ENCODE measurements around the gene S100A12. TPM values are rescaled to one million over a fixed set of nuclear protein-coding genes. Genes with fewer than 3 reads are reported as not detected.

S100A12 gene
- total RNA-seq, 6 experiments from 2014 or later = not detected

DNA sequence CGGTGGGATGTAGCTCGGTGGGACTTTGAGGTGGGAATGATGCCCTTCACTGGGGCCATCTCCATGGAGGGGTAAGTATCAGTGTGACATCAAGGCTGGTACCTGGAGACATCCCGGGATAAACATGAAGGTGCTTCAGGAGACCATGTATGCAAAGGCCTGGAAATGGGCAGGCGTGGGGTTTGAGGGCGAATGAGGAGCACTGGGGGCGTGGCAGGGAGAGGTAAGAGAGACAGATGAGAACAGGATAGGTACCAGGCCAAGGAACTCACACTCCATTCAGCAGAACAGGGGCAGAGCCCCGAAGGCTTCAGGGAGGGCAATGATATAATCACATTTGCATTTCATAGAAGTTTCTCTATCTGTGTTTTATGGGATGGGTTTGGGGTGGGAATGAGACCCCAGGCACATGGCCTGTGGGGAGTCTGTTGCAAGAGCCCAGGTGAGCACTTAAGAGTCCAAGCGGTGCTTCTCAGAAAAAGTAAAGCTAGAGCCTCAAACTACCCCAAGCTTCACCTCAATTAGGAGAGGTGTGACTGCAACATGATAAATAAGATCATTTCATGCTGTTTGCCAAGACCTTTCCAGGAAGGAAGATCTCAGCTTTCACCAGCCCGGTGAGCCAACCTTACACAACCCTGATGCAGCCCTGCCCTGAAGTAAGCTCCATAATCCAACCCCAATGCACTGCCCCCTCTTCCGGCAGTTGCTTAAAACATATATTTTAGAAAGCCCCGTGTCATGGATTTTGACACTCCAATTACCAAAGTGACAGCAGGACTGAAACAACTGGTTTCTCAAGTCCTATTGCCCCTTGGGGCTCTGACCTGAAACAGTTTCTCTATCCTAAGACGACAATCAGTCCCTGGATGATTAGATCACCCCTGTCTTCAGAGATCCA is 10.4 kb downstream of the S100A12 start:
- Mint-ChIP-seq H3K36me3 (ENCODE audit: low read depth) (no peaks in the 10 kb centered on the region), H3K27ac (no peak overlapping the region), H3K9me3 (no peaks in the 10 kb centered on the region), H3K27me3 (ENCODE audit: insufficient read depth) (peaks cover 42% of the 10 kb centered on the region), H3K4me3 (no peak overlapping the region), H3K4me1 (ENCODE audit: low read depth) (no peaks in the 10 kb centered on the region)
- TF ChIP-seq, protein P1, sequence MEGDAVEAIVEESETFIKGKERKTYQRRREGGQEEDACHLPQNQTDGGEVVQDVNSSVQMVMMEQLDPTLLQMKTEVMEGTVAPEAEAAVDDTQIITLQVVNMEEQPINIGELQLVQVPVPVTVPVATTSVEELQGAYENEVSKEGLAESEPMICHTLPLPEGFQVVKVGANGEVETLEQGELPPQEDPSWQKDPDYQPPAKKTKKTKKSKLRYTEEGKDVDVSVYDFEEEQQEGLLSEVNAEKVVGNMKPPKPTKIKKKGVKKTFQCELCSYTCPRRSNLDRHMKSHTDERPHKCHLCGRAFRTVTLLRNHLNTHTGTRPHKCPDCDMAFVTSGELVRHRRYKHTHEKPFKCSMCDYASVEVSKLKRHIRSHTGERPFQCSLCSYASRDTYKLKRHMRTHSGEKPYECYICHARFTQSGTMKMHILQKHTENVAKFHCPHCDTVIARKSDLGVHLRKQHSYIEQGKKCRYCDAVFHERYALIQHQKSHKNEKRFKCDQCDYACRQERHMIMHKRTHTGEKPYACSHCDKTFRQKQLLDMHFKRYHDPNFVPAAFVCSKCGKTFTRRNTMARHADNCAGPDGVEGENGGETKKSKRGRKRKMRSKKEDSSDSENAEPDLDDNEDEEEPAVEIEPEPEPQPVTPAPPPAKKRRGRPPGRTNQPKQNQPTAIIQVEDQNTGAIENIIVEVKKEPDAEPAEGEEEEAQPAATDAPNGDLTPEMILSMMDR (IDR thresholded peaks at IDR 0.05) = no peak
- no peak for DNase-seq

DNA sequence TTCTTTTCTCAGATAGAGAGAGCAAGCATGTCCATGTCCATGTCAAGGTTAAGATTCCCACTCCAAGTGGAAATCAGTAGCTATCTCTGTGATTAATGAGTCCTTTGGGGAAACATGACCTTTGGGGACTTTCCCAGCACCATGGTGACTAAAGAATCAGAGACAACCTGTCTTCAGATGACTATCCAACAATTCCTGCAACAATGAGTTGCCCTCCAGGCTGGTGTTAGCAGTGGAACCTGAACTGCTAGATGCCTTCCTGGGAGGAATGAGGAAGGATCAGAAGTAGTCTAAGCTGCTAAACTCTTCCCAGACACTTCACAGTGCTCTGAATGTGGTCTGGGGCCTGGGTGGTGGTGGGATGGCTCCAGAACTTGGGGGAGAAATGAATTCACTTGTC is 11.3 kb downstream of the S100A12 start:
- Mint-ChIP-seq H3K27me3 (ENCODE audit: insufficient read depth) (peaks cover 42% of the 10 kb centered on the region), H3K27ac (no peak overlapping the region)

DNA sequence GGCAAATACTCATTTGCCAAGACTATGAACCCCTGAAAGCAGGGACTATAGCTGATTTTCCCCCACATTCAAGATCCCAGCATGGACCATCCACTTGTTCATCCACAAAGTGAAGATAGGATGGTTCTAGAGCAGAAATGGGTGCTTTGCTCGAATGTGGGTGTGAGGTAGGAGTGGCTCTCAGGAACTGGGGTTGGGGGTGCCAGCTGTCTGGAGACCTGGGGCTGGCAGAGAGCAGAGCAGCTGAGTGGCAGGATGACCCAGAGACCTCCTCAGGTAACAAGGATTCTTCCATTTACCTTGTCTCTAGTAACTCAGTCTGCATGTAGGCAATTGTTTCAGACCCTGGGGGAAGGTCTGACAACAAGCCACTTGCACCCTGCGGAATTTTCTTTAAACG is 11.8 kb downstream of the S100A12 start:
- Mint-ChIP-seq H3K27ac (no peak overlapping the region), H3K36me3 (ENCODE audit: low read depth) (no peaks in the 10 kb centered on the region), H3K9me3 (no peaks in the 10 kb centered on the region), H3K4me3 (no peak overlapping the region), H3K4me1 (ENCODE audit: low read depth) (no peaks in the 10 kb centered on the region), H3K27me3 (ENCODE audit: insufficient read depth) (peaks cover 42% of the 10 kb centered on the region)
- no peak for DNase-seq
- TF ChIP-seq, protein P1 (IDR thresholded peaks at IDR 0.05) = no peak

More for the DNA sequence above, 11.3 kb downstream of the S100A12 start:
- no peaks in the 10 kb centered on the region for H3K9me3 Mint-ChIP-seq
- DNase-seq = no peak
- H3K4me3 Mint-ChIP-seq = no peak overlapping the region
- no peaks in the 10 kb centered on the region for H3K4me1 Mint-ChIP-seq (ENCODE audit: low read depth)
- no peaks in the 10 kb centered on the region for H3K36me3 Mint-ChIP-seq (ENCODE audit: low read depth)
- TF ChIP-seq, protein P1 (IDR thresholded peaks at IDR 0.05) = no peak

DNA sequence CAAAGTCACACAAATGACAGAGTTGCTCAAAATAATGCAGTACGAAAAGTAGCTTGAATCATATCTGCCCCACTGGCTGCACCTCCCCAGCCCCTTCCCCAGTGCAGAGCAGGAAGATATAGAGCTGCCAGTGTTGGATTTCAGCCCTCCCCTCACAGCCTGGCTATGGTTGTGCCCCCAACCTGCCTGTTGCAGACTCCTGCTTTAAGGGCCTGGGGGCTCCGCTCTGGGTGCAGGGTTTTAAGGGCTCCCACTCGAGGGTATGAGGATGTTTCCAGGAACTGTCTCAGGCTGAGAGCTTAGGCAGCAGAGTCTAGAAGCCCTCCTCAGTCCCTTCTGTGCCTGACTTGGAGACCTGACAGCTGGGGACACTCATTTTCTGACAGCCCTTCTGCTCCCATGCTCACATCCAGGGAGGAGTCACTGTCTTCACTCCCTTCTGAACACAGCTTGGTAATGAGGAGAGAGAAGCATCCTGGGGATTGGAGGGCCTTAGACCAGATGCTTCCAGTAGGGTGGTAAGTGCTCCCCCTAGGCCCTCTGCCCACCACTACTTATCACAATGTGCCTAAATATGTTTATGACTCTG is 13.1 kb downstream of the S100A12 start:
- H3K27ac Mint-ChIP-seq = no peak overlapping the region
- H3K4me3 Mint-ChIP-seq = no peak overlapping the region
- no peak for DNase-seq
- TF ChIP-seq, protein P1 (IDR thresholded peaks at IDR 0.05) = no peak
- H3K27me3 Mint-ChIP-seq (ENCODE audit: insufficient read depth) = peaks cover 40% of the 10 kb centered on the region
- H3K4me1 Mint-ChIP-seq (ENCODE audit: low read depth) = no peaks in the 10 kb centered on the region
- no peaks in the 10 kb centered on the region for H3K9me3 Mint-ChIP-seq
- H3K36me3 Mint-ChIP-seq (ENCODE audit: low read depth) = no peaks in the 10 kb centered on the region

DNA sequence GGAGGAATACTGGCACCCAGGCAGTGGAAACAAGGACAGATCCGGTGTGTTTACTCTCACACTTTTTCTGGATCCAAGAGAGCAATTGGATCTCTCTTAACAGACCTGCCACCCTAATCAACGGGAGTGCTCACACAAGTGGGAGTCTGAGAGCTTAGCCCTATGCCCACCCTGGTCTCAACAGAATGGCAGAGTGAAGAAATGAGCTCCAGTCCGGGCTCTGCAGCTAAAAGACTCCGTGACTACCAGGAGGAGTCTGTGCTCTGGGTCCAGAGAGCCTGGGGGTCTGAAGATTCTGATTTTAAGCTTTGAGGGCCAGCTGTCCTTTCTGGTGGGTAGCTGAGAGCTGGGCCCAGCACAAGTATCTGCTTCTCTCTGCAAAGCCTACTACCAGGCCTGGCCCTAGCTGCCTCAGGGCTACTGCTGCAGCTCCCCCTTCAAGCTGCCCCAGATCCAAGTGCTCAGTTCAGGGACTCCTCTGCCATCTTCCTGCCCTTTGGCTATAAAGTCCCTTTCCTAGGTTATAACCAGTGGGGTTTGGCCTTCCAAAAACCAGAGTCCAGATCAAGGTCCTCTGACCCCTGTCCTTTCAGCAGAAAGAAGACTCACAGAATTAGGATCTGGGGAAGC is 13.8 kb downstream of the S100A12 start:
- peaks cover 44% of the 10 kb centered on the region for H3K27me3 Mint-ChIP-seq (ENCODE audit: insufficient read depth)
- H3K27ac Mint-ChIP-seq = no peak overlapping the region
- no peaks in the 10 kb centered on the region for H3K4me1 Mint-ChIP-seq (ENCODE audit: low read depth)
- TF ChIP-seq, protein P1 (IDR thresholded peaks at IDR 0.05) = no peak
- no peaks in the 10 kb centered on the region for H3K9me3 Mint-ChIP-seq
- no peak overlapping the region for H3K4me3 Mint-ChIP-seq
- DNase-seq = no peak
- H3K36me3 Mint-ChIP-seq (ENCODE audit: low read depth) = no peaks in the 10 kb centered on the region
